Duodenal mucosa (tissue), 2 donors: ENCODE results near the gene TRPM2.

Source experiments
- H3K27ac ChIP-seq: one replicate; pipeline ENCODE4 v1.7.0; 2013; ENCODE audit warnings: low read depth, low read length
- H3K27me3 ChIP-seq, 2 donors: one replicate each; pipeline ENCODE4 v1.7.0; 2013; ENCODE audit warnings: low read length in 2 of 2, control low read depth in 1 of 2; ENCODE audit not compliant: insufficient read depth in 2 of 2, control insufficient read depth in 1 of 2
- H3K36me3 ChIP-seq, 2 donors: one replicate each; pipeline ENCODE4 v1.7.0; 2013; ENCODE audit warnings: low read length in 2 of 2, control low read depth in 1 of 2; ENCODE audit not compliant: insufficient read depth in 2 of 2, control insufficient read depth in 1 of 2
- H3K4me1 ChIP-seq, 2 donors: one replicate each; pipeline ENCODE4 v1.7.0; 2013; ENCODE audit warnings: low read length in 2 of 2, control low read depth in 1 of 2; ENCODE audit not compliant: insufficient read depth in 2 of 2, control insufficient read depth in 1 of 2
- H3K4me3 ChIP-seq, 2 donors: one replicate each; pipeline ENCODE4 v1.7.0; 2013; ENCODE audit warnings: low read length in 2 of 2, low read depth in 1 of 2
- H3K9ac ChIP-seq, 2 donors: one replicate each; pipeline ENCODE4 v1.7.0; 2013; ENCODE audit warnings: low read length in 2 of 2, low read depth in 1 of 2
- H3K9me3 ChIP-seq, 2 donors: one replicate each; pipeline ENCODE4 v1.7.0; 2013; ENCODE audit warnings: low read length in 2 of 2, control low read depth in 1 of 2; ENCODE audit not compliant: control insufficient read depth in 1 of 2

TRPM2 gene

GRCh38 chr21:44381874-44382273 lies 28.5 kb downstream of the TRPM2 start:
- no peaks in the 10 kb centered on the region for H3K27me3 ChIP-seq
- no peak overlapping the region for H3K4me3 ChIP-seq
- no peaks in the 10 kb centered on the region for H3K4me1 ChIP-seq
- peaks cover 0 to 2% of the 10 kb centered on the region in 2 donors for H3K36me3 ChIP-seq
- no peak overlapping the region for H3K27ac ChIP-seq
- peaks cover 4 to 16% of the 10 kb centered on the region in 2 donors for H3K9me3 ChIP-seq
- H3K9ac ChIP-seq, result no peak overlapping the region

GRCh38 chr21:44382536-44382935 lies 29.1 kb downstream of the TRPM2 start:
- peaks cover 4 to 16% of the 10 kb centered on the region in 2 donors for H3K9me3 ChIP-seq
- H3K27me3 ChIP-seq, result no peaks in the 10 kb centered on the region
- no peaks in the 10 kb centered on the region for H3K4me1 ChIP-seq
- no peak overlapping the region for H3K9ac ChIP-seq
- no peak overlapping the region for H3K27ac ChIP-seq
- no peaks in the 10 kb centered on the region for H3K36me3 ChIP-seq
- no peak overlapping the region for H3K4me3 ChIP-seq

GRCh38 chr21:44383216-44383615 lies 29.8 kb downstream of the TRPM2 start:
- no peaks in the 10 kb centered on the region for H3K36me3 ChIP-seq
- no peaks in the 10 kb centered on the region for H3K4me1 ChIP-seq
- no peak overlapping the region for H3K27ac ChIP-seq
- no peak overlapping the region for H3K4me3 ChIP-seq
- no peak overlapping the region for H3K9ac ChIP-seq
- H3K9me3 ChIP-seq, result peaks cover 4 to 16% of the 10 kb centered on the region in 2 donors
- no peaks in the 10 kb centered on the region for H3K27me3 ChIP-seq

GRCh38 chr21:44384968-44385367 lies 31.5 kb downstream of the TRPM2 start:
- no peaks in the 10 kb centered on the region for H3K27me3 ChIP-seq
- no peaks in the 10 kb centered on the region for H3K36me3 ChIP-seq
- H3K4me1 ChIP-seq, result no peaks in the 10 kb centered on the region
- H3K27ac ChIP-seq, result no peak overlapping the region
- H3K4me3 ChIP-seq, result no peak overlapping the region
- no peak overlapping the region for H3K9ac ChIP-seq
- peaks cover 4 to 16% of the 10 kb centered on the region in 2 donors for H3K9me3 ChIP-seq

GRCh38 chr21:44389335-44389734 lies 35.9 kb downstream of the TRPM2 start:
- Histone ChIP-seq H3K9me3 (peaks cover 4 to 14% of the 10 kb centered on the region in 2 donors), H3K4me3 (no peak overlapping the region), H3K27me3 (no peaks in the 10 kb centered on the region), H3K36me3 (no peaks in the 10 kb centered on the region), H3K4me1 (no peaks in the 10 kb centered on the region), H3K27ac (no peak overlapping the region), H3K9ac (no peak overlapping the region)

- Histone ChIP-seq H3K4me1 (no peaks in the 10 kb centered on the region), H3K27ac (no peak overlapping the region), H3K36me3 (no peaks in the 10 kb centered on the region), H3K4me3 (no peak overlapping the region), H3K27me3 (no peaks in the 10 kb centered on the region), H3K9me3 (no peaks in the 10 kb centered on the region), H3K9ac (no peak overlapping the region)
Measured at GRCh38 chr21:44390886-44391285, 37.5 kb downstream of the TRPM2 start.

- Histone ChIP-seq H3K9ac (no peak overlapping the region), H3K9me3 (no peaks in the 10 kb centered on the region), H3K36me3 (no peaks in the 10 kb centered on the region), H3K27ac (no peak overlapping the region), H3K4me1 (no peaks in the 10 kb centered on the region), H3K27me3 (no peaks in the 10 kb centered on the region), H3K4me3 (no peak overlapping the region)
Measured at GRCh38 chr21:44391345-44392091, 38.1 kb downstream of the TRPM2 start.

GRCh38 chr21:44392185-44392584 lies 38.8 kb downstream of the TRPM2 start:
- no peak overlapping the region for H3K9ac ChIP-seq
- H3K4me3 ChIP-seq, result no peak overlapping the region
- H3K36me3 ChIP-seq, result no peaks in the 10 kb centered on the region
- H3K4me1 ChIP-seq, result no peaks in the 10 kb centered on the region
- H3K27me3 ChIP-seq, result no peaks in the 10 kb centered on the region
- H3K9me3 ChIP-seq, result no peaks in the 10 kb centered on the region
- H3K27ac ChIP-seq, result no peak overlapping the region

- Histone ChIP-seq H3K9ac (no peak overlapping the region), H3K4me1 (no peaks in the 10 kb centered on the region), H3K9me3 (no peaks in the 10 kb centered on the region), H3K36me3 (no peaks in the 10 kb centered on the region), H3K4me3 (no peak overlapping the region), H3K27ac (no peak overlapping the region), H3K27me3 (no peaks in the 10 kb centered on the region)
Measured at GRCh38 chr21:44392916-44393315, 39.5 kb downstream of the TRPM2 start.

- no peaks in the 10 kb centered on the region for H3K4me1 ChIP-seq
Measured at GRCh38 chr21:44394733-44395132, 41.3 kb downstream of the TRPM2 start.

More at GRCh38 chr21:44394733-44395132, 41.3 kb downstream of the TRPM2 start:
- H3K27ac ChIP-seq, result no peak overlapping the region
- no peak overlapping the region for H3K4me3 ChIP-seq
- H3K27me3 ChIP-seq, result no peaks in the 10 kb centered on the region
- no peaks in the 10 kb centered on the region for H3K36me3 ChIP-seq
- H3K9ac ChIP-seq, result no peak overlapping the region
- no peaks in the 10 kb centered on the region for H3K9me3 ChIP-seq
